GM19023 (cell line): ENCODE measurements around the gene TEX9.

Source experiments
- ATAC-seq: cut with Tn5 transposase; IDR thresholded peaks from one replicate; pipeline ENCODE4 v1.9.1; 2021; ENCODE audit warnings: mild to moderate bottlenecking, moderate library complexity; ENCODE audit not compliant: unreplicated experiment

TEX9 gene

GRCh38 chr15:56442354-56442753, 77.1 kb downstream of the TEX9 start:
- no peak for ATAC-seq

- no peak for ATAC-seq
Observed at GRCh38 chr15:56445746-56446145, 80.5 kb downstream of the TEX9 start.

GRCh38 chr15:56454836-56455235, 89.6 kb downstream of the TEX9 start:
- no peak for ATAC-seq

DNA sequence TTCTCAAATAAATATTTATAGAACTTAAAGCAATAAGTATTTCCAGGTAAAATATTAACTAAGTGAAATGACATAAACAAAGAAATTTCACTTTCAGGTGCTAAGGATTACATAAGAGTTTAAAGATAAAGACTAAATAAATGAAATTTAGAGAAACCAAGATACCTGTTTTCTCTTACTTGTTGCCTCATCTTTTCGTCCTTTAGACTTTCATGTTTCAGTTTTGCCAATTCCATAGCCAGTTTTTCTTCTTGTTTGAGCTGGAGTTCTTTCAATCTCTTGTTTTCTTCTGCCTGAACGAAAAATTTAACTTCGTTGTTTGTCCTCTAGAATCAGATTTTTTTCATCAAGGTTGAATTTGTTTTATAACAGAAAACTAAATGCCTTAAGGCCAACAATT, 91.0 kb downstream of the TEX9 start:
- no peak for ATAC-seq

GRCh38 chr15:56459096-56459495, 93.9 kb downstream of the TEX9 start:
- ATAC-seq: no peak

GRCh38 chr15:56460071-56460470, 94.8 kb downstream of the TEX9 start:
- no peak for ATAC-seq

- no peak for ATAC-seq
Observed at GRCh38 chr15:56460947-56461346, 95.7 kb downstream of the TEX9 start.

- peak; percentile 100 for ATAC-seq
Observed at GRCh38 chr15:56464893-56465520, 99.8 kb downstream of the TEX9 start, which contains the start of gene MNS1. MNS1 (minus strand) TSS chr15:56465137; CDS start chr15:56464972, 165 bp downstream.

DNA sequence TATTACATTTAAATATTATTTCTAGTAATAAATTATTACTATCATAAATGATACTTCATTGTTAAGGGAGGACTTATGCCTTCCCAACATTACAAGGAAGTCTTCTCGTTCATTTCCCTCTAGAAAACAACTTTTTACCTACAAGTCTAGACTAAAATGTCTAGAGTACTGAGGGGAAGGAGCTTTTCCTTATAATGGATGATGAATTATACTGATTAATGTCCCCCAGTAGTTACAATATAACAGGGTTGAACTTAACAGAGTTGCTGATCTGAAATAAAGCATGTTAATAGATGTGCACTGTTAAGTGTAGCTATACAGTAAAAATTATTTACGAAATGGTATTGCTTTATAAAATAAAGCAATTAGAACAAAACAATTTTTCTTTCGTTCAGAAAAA, 102.4 kb downstream of the TEX9 start:
- no peak for ATAC-seq

GRCh38 chr15:56468401-56468800, 103.2 kb downstream of the TEX9 start:
- ATAC-seq: no peak

DNA sequence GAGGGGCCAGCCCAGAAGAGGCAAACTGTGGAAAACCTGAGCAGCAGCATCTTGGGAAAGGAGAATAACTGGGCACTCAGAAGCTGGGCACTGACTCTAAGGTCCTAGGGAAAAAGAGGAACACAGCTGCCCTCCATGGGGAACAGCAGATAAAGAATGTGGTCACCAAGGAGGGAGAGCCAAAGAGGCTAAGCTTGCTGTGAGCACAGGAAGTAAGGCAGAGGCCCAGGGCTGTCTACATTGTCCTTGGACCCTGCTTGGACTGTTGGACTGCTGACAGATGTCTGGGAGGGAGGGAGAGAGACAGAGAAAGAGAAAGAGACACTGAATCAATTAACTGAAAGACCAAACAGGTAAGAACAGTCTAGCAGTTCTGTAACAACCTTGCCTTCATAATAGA, 104.3 kb downstream of the TEX9 start:
- no peak for ATAC-seq

- ATAC-seq: no peak
Observed at GRCh38 chr15:56471440-56472069, 106.3 kb downstream of the TEX9 start.

GRCh38 chr15:56472278-56472677, 107.1 kb downstream of the TEX9 start:
- no peak for ATAC-seq

- ATAC-seq: no peak
Observed at GRCh38 chr15:56473017-56473416, 107.8 kb downstream of the TEX9 start.

DNA sequence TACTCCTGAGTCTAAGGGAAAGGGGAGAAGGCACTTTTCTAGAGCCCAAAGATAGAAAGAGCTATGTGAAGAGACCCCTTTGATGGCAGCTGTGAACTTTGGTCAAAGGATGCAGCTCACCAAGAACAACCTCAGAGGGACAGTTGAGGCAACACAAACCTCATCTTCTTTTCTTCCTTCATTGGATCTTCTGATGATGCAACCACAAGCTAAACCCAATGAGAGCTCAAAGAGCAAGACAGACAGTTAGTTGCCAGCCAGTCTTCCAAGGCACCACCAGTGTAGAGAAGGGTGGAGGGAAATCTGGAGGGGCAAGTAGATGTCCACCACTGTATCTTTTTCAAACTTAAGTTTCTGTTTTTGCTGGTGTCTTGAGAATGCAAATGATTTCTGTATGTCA, 110.1 kb downstream of the TEX9 start:
- no peak for ATAC-seq
